Measurements from ENCODE around the gene EBI3.

DNA sequence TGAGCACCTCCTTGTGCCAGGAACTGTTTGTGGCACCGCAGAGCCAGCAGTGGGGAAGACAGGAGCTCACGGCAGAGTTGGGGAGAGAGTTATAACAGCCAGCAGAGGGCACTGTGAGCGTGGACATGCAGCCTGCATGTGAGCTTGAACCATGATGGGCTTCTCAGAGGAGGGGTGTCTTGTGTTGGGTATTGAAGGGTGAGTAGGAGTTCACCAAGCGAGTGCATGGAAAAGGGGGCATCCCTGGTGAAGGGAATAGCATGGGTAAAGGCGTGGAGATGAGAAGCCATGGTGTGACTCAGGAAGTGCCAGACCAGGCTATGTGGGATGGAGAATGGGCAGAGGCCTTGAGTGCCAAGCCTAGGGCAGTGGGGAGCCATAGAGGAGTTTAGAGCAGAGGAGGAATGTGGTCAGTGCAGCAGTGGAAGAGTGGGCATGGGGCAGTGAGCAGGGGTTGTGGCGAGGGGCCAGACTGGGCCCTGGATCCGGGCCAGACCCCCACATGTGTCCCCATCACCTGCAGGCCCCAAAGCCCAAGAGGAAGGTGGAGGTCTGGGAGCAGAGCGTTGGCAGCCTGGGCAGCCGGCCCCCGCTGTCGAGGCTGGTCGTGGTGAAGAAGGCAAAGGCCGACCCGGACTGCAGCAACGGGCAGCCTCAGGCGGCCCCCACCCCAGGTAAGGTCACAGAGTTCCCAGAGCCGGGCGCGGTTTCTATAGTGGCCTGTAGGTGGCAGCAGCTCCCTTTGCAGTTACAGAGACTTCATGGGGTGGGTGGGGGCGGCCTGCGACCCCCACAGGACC lies 38.0 kb downstream of the EBI3 start:
- TF ChIP-seq, protein P1, sequence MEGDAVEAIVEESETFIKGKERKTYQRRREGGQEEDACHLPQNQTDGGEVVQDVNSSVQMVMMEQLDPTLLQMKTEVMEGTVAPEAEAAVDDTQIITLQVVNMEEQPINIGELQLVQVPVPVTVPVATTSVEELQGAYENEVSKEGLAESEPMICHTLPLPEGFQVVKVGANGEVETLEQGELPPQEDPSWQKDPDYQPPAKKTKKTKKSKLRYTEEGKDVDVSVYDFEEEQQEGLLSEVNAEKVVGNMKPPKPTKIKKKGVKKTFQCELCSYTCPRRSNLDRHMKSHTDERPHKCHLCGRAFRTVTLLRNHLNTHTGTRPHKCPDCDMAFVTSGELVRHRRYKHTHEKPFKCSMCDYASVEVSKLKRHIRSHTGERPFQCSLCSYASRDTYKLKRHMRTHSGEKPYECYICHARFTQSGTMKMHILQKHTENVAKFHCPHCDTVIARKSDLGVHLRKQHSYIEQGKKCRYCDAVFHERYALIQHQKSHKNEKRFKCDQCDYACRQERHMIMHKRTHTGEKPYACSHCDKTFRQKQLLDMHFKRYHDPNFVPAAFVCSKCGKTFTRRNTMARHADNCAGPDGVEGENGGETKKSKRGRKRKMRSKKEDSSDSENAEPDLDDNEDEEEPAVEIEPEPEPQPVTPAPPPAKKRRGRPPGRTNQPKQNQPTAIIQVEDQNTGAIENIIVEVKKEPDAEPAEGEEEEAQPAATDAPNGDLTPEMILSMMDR (IDR thresholded peaks at IDR 0.05 in 8 of 11, conservative IDR thresholded peaks at IDR 0.05 in 3 of 11) = peak; percentile 63 to 86 (median 80)
- no peak for TF ChIP-seq POLR2A (IDR thresholded peaks at IDR 0.05)

Measured in spleen (tissue), 7 donors.